Frontal cortex (tissue), 4 donors: ENCODE data around the gene ACTR10. TPM values are rescaled to one million over a fixed set of nuclear protein-coding genes. Genes with fewer than 3 reads are reported as not detected.

Experiments used
- DNase-seq, 2 donors: peaks; one replicate each; pipeline ENCODE4 v3.0.0; 2012; ENCODE audit warnings: low spot score in 2 of 2
- FAIRE-seq: peaks from 2 replicates; lab custom pipeline; 2012; peaks lifted over from hg19 to GRCh38; lab: Jason Lieb, UNC
- total RNA-seq: library from RNA; depleted of rRNA; stranded (reverse); fragments of >200 nt; gene quantifications from one replicate; pipeline ENCODE4 v1.2.3, GENCODE V29; 2014
- donor health status: control.
- donor health status: control.
- donor health status: control.

The ACTR10 gene
- 128 TPM for total RNA-seq

DNA sequence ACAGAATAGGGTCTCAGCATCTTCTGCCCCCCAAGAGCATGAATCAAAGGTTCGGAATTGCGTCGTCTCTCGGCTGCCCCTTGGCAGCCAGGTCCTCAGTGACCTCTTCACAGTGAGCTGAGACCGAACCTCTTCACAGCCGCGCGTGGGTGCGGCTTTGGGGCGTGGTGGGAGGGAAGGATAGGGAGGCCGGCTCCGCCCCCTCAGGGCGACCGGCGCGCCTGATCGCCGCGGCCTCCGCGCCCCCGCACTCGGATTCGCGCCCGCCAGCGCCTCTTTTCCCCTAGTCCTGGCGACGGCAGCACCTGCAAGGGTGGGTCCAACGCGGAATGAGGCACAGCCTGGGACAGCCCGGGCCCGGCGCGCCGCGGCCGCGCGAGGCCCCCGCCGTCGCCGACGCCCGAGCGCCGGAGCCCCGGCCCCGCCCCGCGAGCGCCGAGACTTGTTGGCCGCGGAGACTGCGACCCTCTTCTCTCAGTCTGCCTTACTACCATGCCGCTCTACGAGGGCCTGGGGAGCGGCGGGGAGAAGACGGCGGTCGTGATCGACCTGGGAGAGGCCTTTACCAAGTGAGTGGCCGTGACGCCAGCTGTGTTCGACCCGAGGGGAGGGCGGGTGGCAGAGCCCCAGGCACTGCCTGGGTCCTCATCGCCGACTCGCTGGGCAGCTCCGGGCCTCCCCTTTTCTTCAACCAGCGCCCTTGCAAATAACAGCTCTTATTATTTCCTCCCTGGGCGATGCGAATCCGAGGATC lies at the start of gene ACTR10:
ACTR10 (plus strand) TSS at position 424 of the 754 bp plus-strand sequence; CDS start at position 493, 69 bp downstream.
- FAIRE-seq: no peak
- DNase-seq: peak; percentile 77 to 80

DNA sequence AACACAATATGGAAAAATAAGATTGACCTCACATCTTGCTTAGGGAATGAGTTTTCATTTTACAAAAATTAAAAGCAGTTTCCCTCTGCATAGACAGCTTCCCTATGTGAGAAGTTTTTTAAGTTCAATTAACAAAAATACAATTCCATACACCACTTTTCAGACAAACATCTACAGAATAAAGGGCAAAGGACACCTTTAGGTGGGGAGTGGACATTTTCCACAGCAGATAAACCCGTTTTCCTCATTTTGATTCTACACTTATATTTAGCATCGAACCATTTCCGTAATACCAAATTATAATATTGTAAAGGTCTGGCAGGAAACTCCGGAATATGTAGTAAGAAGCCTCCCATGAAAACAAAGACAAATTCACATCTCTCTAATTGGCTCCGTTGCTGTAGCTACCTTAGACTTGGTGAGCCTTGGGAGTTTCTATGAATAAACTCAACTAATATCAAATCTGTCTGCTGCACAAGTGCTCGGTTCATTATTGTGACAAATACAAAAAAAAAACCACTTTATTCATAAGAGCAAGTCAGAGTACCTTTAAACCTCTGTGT lies 49.6 kb upstream of the ACTR10 start:
- DNase-seq: no peak
- no peak for FAIRE-seq

DNA sequence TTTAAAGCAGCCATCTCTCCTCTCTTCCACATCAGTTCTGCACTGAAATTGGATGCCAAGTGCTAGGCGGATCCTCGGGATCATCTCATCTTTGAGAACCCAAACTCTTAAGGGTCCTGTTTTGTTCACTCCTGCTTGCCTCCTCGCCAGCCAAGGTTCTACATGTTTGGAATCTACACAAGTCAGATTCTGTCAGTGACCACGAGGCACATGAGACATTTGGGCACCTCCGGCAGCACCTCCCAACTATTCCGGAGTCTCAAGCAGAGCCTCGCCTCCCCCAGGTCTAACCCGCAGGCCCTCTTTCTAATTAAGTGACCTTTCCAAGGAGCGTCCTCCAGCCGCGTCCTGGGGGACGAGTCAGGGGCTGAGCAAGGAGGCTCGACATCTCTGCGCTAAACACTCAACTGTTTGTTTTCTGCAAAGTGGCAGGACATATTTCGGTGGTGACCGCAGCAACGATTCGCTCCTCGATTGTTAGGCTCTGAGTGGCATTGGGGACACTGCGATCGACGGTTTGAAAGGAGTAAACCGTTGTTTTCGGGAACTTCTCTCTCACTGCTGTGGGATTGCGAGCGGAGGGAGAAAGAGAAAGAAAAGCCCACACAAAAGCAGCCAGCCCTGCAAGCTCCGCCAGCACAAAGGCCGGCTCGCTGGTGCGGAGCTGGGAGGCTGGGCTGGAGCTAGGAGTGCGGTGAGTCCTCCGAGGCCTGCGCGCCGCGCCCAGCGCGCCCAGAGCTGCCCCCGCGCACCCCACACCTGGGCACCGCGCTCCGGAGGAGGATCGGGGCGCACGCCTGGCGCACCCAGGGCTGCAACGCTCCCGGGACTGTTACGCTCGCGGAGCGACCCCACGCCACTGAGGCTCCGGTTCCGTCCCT lies 48.6 kb upstream of the ACTR10 start:
- FAIRE-seq (no peak), DNase-seq (peak in 1 of 2 donors; percentile 20)

DNA sequence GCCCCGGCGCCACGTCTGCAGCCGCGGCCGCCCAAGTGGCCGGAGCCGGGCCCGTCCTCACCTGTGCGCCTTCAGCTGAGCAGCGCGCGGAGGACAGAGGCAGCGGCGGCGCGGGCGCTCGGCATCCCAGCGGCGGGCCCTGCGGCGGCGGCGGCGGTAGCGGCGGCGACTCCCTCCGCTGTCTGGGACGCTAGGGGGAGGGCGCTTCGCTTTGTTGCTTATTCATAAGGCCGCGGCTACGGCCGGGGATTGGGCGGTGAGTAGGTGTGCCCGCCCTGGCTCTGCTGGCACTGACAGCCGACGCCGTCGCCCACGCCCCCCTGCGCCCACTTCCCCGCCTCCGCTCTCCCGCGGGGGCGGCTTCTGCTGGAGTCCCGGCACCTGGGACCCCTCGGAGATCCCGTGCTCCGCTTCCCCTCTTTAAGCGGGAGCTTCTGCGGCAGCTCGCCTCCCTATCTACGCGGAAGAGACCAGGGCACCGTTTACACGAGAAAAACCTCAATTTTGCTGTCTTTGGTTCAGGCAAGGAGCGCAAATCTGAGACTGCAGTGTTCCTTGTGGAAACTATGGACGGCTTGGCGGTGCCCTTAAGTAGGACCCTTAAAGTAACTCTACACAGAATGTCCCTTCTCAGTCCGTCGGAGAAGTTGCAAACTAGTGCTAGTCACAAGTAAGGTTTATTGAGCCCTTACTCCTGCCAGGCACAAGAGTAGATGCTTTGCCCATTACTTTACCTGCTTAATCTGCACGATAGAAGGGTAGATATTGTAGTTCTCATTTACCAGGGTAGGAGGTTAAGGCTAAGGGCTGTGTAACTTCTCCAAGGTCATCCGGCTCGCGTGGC lies 47.7 kb upstream of the ACTR10 start, which contains the start of gene ARMH4:
ARMH4 (minus strand) TSS at position 200 of the 844 bp plus-strand sequence. CDS start 12,855 bp downstream, outside the sequence.
- peak; percentile 79 to 83 for DNase-seq
- FAIRE-seq: no peak

DNA sequence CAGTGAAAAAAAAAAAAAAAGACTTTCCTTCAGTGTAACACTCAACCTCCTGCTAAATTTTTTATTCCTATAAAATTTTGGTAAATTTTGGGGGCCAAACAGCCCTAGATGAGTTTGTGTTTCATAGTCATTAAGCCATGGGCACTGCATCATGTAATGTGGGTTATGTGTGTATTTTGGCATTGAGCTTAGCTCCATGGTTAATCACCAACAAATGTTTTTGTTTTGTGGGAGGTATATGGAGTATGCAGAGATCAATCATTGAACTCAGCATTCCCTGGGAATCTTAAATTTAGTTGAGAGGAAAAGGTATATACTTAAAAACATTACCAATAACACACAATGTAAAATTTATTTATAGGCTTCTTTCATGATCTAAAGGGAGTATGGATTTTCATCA lies 39.4 kb upstream of the ACTR10 start:
- FAIRE-seq (no peak), DNase-seq (no peak)

DNA sequence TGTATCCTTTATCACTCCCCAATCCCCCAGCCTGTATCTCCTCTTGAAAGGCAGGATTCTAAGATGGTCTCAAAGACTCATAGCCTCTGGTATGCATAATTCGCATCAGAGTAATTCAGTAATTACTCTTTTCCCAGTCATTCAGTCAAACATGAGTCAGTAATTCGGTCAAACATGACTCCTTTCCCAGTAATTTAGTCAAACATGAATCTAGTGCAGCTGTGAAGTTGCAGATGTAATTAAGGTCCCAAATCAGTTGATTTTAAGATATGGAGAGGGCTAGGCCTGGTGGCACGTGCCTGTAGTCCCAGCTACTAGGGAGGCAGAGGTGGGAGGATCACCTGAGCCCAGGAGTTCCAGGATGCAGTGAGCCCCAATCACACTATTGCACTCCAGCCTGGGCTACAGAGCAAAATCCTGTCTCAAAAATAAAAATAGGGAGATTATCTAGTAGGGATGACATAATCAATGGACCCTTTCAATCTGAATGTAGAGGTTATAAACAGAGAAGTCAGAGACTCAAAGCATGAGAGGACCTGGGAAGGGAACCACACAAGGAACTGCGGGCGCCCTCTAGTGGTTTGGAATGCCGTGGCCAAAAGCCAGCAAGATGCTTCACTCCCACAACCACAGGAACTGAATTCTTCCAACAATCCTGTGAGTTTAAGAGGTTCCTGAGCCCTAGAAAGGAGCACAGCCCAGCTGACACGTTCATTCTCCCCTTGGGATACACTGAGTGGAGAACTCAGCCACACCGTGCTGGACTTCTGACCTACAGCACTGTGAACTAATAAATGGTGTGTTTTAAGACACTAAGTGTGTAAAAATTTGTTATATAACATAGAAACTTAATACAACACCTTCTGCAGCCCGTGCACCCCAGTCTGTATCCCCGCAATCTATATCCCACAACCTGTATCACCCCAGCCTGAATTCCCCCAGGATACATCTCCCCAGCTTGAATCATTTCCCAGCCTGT lies 33.7 kb upstream of the ACTR10 start:
- FAIRE-seq: no peak
- DNase-seq: peak; percentile 43 to 58

DNA sequence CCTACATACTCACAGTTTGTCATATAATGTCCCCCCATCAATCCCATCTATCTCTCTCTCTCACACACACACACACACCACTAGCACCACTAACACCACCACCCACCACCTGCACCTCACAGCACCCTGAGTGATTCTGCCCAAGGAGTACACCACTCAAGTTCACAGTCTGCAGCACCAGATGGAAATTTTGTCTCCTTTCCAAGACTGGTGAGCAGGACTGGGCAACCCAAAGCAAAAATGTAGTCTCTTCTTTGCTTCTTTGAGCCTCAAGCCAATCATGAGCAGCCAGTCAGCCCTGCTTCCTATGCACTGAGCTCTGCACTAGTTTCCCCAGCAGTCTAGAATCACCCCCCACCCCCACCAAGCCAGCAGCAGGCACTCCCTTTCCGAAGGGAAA lies 32.9 kb upstream of the ACTR10 start:
- FAIRE-seq (no peak), DNase-seq (no peak)

DNA sequence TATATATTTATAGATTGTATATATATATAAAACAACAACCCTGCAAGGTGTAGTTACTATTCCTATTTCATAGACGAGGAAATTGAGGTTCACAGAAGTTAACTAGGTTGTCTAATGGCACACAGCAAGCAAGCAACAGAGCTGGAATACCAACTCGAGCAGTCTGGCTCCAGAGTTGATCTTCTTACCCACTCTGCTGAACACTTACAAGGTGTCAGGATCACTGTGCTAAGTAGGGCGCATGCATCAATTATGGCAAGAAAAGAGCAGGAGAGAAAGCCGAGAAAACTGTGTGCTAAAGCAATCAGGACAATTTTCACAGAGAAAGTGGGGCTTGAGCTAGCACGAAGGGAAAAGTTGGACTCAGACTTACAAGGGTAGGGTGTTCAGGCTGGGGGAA lies 32.1 kb upstream of the ACTR10 start:
- no peak for DNase-seq
- no peak for FAIRE-seq

DNA sequence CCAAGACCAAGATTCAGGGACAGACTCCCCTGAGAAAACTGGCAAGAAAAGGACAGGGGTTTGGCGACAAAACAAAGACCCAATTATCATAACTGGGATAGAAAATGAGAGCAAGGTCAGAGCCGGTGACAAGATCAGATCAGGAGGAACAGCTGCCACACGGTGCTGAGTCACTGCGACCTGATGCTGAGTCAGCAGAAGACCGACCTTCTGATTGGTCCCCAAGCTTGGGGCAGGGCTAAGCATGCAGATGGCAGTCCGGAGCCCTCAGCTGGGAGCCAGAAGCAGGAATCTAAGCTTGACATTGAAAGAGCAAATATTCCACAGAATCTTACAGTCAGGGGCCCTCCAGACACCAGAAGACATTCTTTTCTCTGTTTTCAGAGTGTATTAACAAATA lies 28.9 kb upstream of the ACTR10 start:
- FAIRE-seq (no peak), DNase-seq (peak in 1 of 2 donors; percentile 60)

DNA sequence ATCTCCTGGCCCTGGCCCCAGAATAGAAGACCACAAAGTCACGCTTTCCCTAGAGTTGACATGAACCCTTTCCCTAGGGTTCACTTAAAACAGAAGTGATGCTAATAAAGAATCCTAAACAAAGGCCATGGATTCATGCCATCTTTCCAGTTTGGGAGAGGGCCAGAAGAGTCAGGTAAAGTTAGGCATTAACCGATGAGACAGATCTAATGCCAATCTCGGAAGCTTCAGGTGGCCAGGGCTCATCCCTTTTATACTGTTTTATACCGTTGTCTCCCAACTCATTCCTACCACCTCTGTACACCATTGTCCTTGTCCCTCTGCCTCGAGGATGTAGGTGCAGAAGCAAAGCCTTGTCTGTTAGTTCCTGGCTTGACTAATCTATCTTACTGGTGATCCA lies 22.8 kb upstream of the ACTR10 start:
- no peak for FAIRE-seq

DNA sequence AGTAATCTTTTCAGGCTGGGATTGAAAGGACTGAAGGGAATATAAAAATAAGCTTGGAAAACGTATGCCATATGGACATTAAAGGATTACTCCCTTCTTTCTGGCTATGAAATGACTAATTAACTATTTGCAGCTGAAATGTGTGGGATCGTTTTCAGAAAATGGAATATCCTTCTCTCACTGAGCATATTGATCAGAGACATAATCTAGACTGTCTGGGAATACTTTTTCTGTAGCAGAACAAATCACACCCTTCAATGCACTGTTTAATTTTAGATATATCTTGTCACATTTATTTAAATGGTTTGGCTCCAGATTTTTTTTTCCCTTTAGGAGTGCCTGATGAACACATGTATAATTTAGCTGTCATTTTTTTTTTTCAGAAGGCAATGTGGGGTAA lies 10.8 kb upstream of the ACTR10 start:
- FAIRE-seq (no peak), DNase-seq (no peak)

More for the DNA sequence above, 22.8 kb upstream of the ACTR10 start:
- no peak for DNase-seq

DNA sequence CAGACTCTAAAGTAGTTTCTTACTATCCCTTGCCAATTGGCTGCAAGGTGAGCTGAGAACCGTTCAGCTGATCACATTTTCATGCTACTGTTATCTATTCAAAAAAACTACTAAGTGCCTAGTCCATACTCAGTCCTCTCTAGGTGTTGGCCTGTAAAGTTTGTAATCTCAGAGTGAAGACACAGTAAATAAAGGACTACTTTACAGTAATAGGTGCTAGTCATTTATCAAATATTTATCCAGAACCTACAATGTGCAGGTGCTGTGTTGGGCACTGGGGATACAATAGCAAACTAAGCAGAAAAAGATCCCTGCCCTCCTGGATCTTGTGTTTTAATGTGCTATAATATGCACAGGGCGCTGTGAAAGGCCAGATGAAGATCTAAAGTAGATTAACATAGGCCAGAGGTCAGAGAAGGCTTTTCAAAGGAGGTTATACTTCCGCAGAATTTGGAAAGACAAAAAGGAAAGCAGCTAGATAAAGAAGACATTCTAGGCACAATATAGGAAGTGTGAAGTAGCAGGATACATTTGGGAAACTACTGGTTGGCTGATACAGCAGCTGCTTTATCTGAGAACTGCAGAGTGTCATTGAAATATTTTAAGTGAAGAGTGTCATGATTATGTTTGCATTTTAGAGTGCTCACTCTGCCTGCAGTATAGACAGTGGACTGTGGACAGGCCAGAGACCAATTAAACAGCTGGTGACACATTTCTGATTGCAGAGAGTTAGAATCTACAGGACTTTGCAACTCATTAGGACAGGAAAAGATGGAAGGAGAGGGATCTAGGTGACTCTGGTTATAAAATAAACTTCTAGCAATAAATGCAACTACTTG lies 8.0 kb upstream of the ACTR10 start:
- no peak for FAIRE-seq
- DNase-seq: no peak

DNA sequence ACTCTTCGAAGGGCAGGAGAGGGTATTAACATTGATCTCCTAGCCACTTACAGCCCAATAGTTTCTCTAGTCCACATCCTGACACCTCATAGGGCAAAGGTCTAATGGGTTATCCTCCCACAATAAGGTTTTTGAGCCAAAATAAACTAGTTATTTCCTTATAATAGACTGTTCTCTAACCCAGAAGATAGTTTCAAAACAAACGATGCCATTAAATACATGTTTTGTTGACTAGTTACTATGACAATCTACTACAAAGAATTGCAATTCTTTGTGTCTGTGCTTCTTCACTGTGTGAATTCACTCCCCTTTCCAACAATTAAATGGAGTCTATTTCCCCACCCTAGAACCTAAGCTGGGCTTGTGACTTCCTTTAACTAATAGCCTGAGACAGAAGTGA lies 6.4 kb upstream of the ACTR10 start:
- FAIRE-seq: no peak

DNA sequence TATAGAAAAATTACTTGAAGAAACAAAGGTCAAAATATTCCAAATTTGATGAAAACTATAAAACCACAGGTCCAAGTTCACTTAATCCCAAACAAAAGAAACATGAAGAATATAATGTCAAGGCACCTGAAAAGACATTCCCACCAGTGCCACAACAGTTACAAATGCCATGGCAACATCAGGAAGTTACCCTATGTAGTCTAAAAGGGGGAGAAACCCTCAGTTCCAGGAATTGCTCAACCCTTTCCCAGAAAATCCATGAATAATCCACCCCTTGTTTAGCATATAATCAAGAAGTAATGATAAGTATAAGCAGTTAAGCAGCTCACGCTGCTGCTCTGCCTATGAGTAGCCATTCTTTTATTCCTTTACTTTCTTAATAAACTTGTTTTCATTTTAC lies 3.8 kb upstream of the ACTR10 start:
- DNase-seq: no peak
- no peak for FAIRE-seq

More for the DNA sequence above, 6.4 kb upstream of the ACTR10 start:
- DNase-seq: no peak

DNA sequence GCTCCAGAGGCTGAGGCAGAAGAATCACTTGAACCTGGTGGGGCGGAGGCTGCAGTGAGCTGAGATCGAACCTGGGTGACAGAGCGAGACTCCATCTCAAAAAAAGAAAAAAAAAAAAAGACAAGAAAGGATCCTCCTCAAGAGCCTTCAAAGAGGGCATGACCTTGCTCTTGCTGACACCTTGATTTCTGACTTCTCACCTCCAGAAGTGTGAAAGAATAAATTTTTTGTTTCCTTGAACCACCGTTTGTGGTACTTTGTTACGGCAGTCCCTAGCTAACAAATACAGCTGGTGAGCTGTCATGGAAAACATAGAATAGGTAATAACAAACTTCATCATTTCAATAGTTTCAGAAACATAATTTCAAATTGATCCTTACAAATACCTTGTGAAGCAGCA lies 1.9 kb upstream of the ACTR10 start:
- no peak for FAIRE-seq
- DNase-seq: no peak

DNA sequence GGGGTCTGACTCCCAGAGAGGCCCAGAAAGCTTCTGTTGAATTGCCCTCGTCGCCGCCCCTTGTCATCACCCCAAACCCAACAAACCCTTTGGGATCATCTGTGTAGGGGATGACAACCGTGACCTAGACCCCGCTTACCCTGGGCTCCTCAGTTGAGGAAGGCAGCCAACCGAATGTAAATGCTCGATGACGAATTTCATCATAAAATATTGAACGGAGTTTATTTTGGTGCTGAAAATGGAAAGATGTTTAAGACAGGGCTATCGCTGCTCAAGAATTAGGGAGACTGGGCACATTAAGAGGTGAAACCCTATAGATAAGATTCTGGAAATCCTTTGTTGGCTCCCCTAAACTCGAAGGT lies 512 bp downstream of the ACTR10 start:
- DNase-seq: no peak

DNA sequence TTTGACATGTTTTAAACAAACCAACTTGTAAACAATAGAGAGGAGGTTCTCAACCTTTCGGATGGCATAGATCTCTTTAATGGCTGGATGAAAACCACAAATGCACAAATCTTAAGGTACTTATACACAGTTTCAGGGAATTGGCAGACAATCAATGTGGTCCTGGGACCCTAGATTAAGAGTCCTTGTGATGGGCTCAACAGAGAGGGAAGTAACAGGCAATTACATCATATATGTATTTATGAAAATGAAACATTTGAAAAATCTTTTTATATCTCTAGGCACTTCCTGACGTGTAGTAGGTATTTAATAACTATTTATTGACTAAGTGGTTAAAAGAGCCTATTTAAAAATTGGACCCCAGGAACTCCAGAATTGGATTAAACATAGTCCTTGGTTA lies 897 bp downstream of the ACTR10 start:
- FAIRE-seq: no peak
- DNase-seq: no peak

More for the DNA sequence above, 512 bp downstream of the ACTR10 start:
- no peak for FAIRE-seq

DNA sequence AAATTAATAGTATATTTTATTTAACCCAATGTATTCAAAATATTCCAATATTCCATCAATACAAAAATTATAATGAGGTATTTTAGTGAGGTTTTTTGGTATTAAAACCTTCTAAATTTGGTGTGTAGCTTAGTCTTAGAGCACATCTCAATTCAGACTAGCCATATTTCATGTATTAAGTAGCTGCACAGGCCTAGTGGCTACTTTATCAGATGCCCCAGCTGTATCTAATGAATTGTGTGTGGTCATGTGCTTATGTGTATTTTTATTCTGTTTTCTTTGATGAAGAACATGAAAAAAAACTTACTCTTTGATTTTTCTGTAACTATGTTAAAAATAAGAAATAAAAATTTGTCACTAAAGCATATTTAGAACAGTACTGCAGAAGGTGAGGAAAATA lies 13.2 kb downstream of the ACTR10 start:
- DNase-seq (no peak), FAIRE-seq (no peak)
